ENCODE measurements around the gene LPA. TPM values are rescaled to one million over a fixed set of nuclear protein-coding genes. Genes with fewer than 3 reads are reported as not detected.
A peak's percentile ranks its signal among the peaks of the same experiment; 100 is the strongest.
"Not testable (repeated sequence)": the region's sequence is repeated elsewhere in the genome, so short reads cannot be mapped to it uniquely, and the experiment has no call there.

The LPA gene
- polyA plus RNA-seq, 3 donors from 2014 or later: not detected

GRCh38 chr6:160685101-160685761 is 21.2 kb upstream of the LPA start:
- H3K36me3 Mint-ChIP-seq; H3K27me3 Mint-ChIP-seq (ENCODE audit: low read depth in 3 of 3); H3K9me3 Mint-ChIP-seq; H3K4me1 Mint-ChIP-seq; H3K4me3 Mint-ChIP-seq; H3K27ac Mint-ChIP-seq; DNase-seq: not testable (repeated sequence)

- no peak overlapping the region for H3K27ac Mint-ChIP-seq
- no peaks in the 10 kb centered on the region for H3K4me1 Mint-ChIP-seq
- H3K4me3 Mint-ChIP-seq: no peak overlapping the region
- H3K27me3 Mint-ChIP-seq (ENCODE audit: low read depth in 3 of 3): peaks cover 0 to 4% (median 1%) of the 10 kb centered on the region in 3 donors
- H3K36me3 Mint-ChIP-seq: no peaks in the 10 kb centered on the region
- DNase-seq: no peak
- peaks cover 0 to 2% (median 0%) of the 10 kb centered on the region in 6 donors for H3K9me3 Mint-ChIP-seq
Observed at GRCh38 chr6:160679402-160679769, 15.3 kb upstream of the LPA start.

GRCh38 chr6:160678744-160679401 is 14.8 kb upstream of the LPA start:
- DNase-seq: no peak
- Mint-ChIP-seq H3K4me1 (no peaks in the 10 kb centered on the region), H3K27me3 (ENCODE audit: low read depth in 3 of 3) (peaks cover 0 to 4% (median 1%) of the 10 kb centered on the region in 3 donors), H3K4me3 (no peak overlapping the region), H3K9me3 (peaks cover 0 to 2% (median 0%) of the 10 kb centered on the region in 6 donors), H3K27ac (no peak overlapping the region), H3K36me3 (no peaks in the 10 kb centered on the region)

GRCh38 chr6:160678230-160678629 is 14.2 kb upstream of the LPA start:
- Mint-ChIP-seq H3K27me3 (ENCODE audit: low read depth in 3 of 3) (peaks cover 0 to 4% (median 1%) of the 10 kb centered on the region in 3 donors), H3K27ac (no peak overlapping the region), H3K36me3 (no peaks in the 10 kb centered on the region), H3K4me3 (no peak overlapping the region), H3K9me3 (peaks cover 0 to 3% (median 0%) of the 10 kb centered on the region in 6 donors), H3K4me1 (no peaks in the 10 kb centered on the region)
- no peak for DNase-seq

GRCh38 chr6:160676418-160676817 is 12.3 kb upstream of the LPA start:
- H3K9me3 Mint-ChIP-seq; H3K27me3 Mint-ChIP-seq (ENCODE audit: low read depth in 3 of 3); H3K27ac Mint-ChIP-seq; H3K4me3 Mint-ChIP-seq; DNase-seq; H3K36me3 Mint-ChIP-seq; H3K4me1 Mint-ChIP-seq: not testable (repeated sequence)

- H3K36me3 Mint-ChIP-seq: no peaks in the 10 kb centered on the region
- peaks cover 0 to 3% (median 0%) of the 10 kb centered on the region in 6 donors for H3K9me3 Mint-ChIP-seq
- H3K27ac Mint-ChIP-seq: no peak overlapping the region
- H3K4me3 Mint-ChIP-seq: no peak overlapping the region
- no peak for DNase-seq
- H3K4me1 Mint-ChIP-seq: no peaks in the 10 kb centered on the region
- H3K27me3 Mint-ChIP-seq (ENCODE audit: low read depth in 3 of 3): peaks cover 0 to 2% (median 0%) of the 10 kb centered on the region in 3 donors
Observed at GRCh38 chr6:160668589-160668988, 4.5 kb upstream of the LPA start.

- H3K9me3 Mint-ChIP-seq: no peaks in the 10 kb centered on the region
Observed at GRCh38 chr6:160667639-160668481, 3.8 kb upstream of the LPA start.

GRCh38 chr6:160662842-160663241 is 1.2 kb downstream of the LPA start:
- Mint-ChIP-seq H3K27me3 (ENCODE audit: low read depth in 3 of 3) (peaks cover 0 to 9% (median 0%) of the 10 kb centered on the region in 3 donors), H3K36me3 (peaks cover 0 to under 1% (median 0%) of the 10 kb centered on the region in 3 donors)

More at GRCh38 chr6:160667639-160668481, 3.8 kb upstream of the LPA start:
- peaks cover 0 to 5% (median 0%) of the 10 kb centered on the region in 3 donors for H3K27me3 Mint-ChIP-seq (ENCODE audit: low read depth in 3 of 3)
- H3K27ac Mint-ChIP-seq: no peak overlapping the region
- peak in 1 of 3 donors; percentile 6 for DNase-seq
- no peaks in the 10 kb centered on the region for H3K4me1 Mint-ChIP-seq
- no peak overlapping the region for H3K4me3 Mint-ChIP-seq
- no peaks in the 10 kb centered on the region for H3K36me3 Mint-ChIP-seq

GRCh38 chr6:160662429-160662828 is 1.6 kb downstream of the LPA start:
- Mint-ChIP-seq H3K4me1 (no peaks in the 10 kb centered on the region), H3K4me3 (no peak overlapping the region), H3K9me3 (no peaks in the 10 kb centered on the region), H3K36me3 (peaks cover 0 to 3% (median 0%) of the 10 kb centered on the region in 3 donors), H3K27ac (no peak overlapping the region), H3K27me3 (ENCODE audit: low read depth in 3 of 3) (peaks cover 0 to 9% (median 0%) of the 10 kb centered on the region in 3 donors)
- DNase-seq: no peak

More at GRCh38 chr6:160662842-160663241, 1.2 kb downstream of the LPA start:
- H3K4me3 Mint-ChIP-seq: no peak overlapping the region
- no peak overlapping the region for H3K27ac Mint-ChIP-seq
- H3K9me3 Mint-ChIP-seq: no peaks in the 10 kb centered on the region
- H3K4me1 Mint-ChIP-seq: no peaks in the 10 kb centered on the region
- DNase-seq: no peak

- H3K4me1 Mint-ChIP-seq: no peaks in the 10 kb centered on the region
- H3K27ac Mint-ChIP-seq: no peak overlapping the region
- peaks cover 0 to 5% (median 0%) of the 10 kb centered on the region in 6 donors for H3K9me3 Mint-ChIP-seq
- H3K36me3 Mint-ChIP-seq: peaks cover 0 to 3% (median 0%) of the 10 kb centered on the region in 3 donors
- no peak for DNase-seq
- H3K4me3 Mint-ChIP-seq: no peak overlapping the region
- H3K27me3 Mint-ChIP-seq (ENCODE audit: low read depth in 3 of 3): peaks cover 0 to 9% (median 0%) of the 10 kb centered on the region in 3 donors
Observed at GRCh38 chr6:160661216-160661615, 2.9 kb downstream of the LPA start.

- DNase-seq: no peak
- Mint-ChIP-seq H3K27ac (no peak overlapping the region), H3K9me3 (peaks cover 0 to 5% (median 0%) of the 10 kb centered on the region in 6 donors), H3K36me3 (peaks cover 0 to 3% (median 0%) of the 10 kb centered on the region in 3 donors), H3K4me3 (no peak overlapping the region), H3K27me3 (ENCODE audit: low read depth in 3 of 3) (peaks cover 0 to 11% (median 0%) of the 10 kb centered on the region in 3 donors), H3K4me1 (no peaks in the 10 kb centered on the region)
Observed at GRCh38 chr6:160659562-160659961, 4.5 kb downstream of the LPA start.

GRCh38 chr6:160634706-160635105 is 29.4 kb downstream of the LPA start:
- Mint-ChIP-seq H3K27ac (no peak overlapping the region), H3K4me3 (no peak overlapping the region), H3K36me3 (no peaks in the 10 kb centered on the region), H3K4me1 (no peaks in the 10 kb centered on the region), H3K27me3 (ENCODE audit: low read depth in 3 of 3) (no peaks in the 10 kb centered on the region), H3K9me3 (no peaks in the 10 kb centered on the region)
- no peak for DNase-seq

- no peak overlapping the region for H3K4me3 Mint-ChIP-seq
- H3K27ac Mint-ChIP-seq: no peak overlapping the region
- DNase-seq: no peak
- peaks cover 0 to 4% (median 2%) of the 10 kb centered on the region in 3 donors for H3K27me3 Mint-ChIP-seq (ENCODE audit: low read depth in 3 of 3)
- H3K36me3 Mint-ChIP-seq: no peaks in the 10 kb centered on the region
- no peaks in the 10 kb centered on the region for H3K4me1 Mint-ChIP-seq
- peaks cover 0 to 3% (median 0%) of the 10 kb centered on the region in 6 donors for H3K9me3 Mint-ChIP-seq
Observed at GRCh38 chr6:160595838-160596832, 67.9 kb downstream of the LPA start.

Data from immature natural killer cell (primary cell).